HUES6 (cell line): ENCODE results near the gene FGF14.

ENCODE experiments used
- H3K27ac ChIP-seq: 2 replicates; pipeline ENCODE4 v1.7.0; 2013; ENCODE audit warnings: low read depth, mild to moderate bottlenecking, low read length, inconsistent platforms
- H3K27me3 ChIP-seq: 2 replicates; pipeline ENCODE4 v1.6.1; 2013; ENCODE audit warnings: low read length; ENCODE audit not compliant: control insufficient read depth, insufficient read depth
- H3K36me3 ChIP-seq: 2 replicates; pipeline ENCODE4 v1.6.1; 2013; ENCODE audit warnings: low read length; ENCODE audit not compliant: control insufficient read depth, insufficient read depth
- H3K4me1 ChIP-seq: 2 replicates; pipeline ENCODE4 v1.6.1; 2013; ENCODE audit warnings: low read length; ENCODE audit not compliant: control insufficient read depth, insufficient read depth
- H3K4me3 ChIP-seq: 2 replicates; pipeline ENCODE4 v1.5.1; 2013; ENCODE audit warnings: low read depth, low read length
- H3K9ac ChIP-seq: one replicate; pipeline ENCODE4 v1.6.1; 2013; ENCODE audit warnings: mild to moderate bottlenecking, low read length
- H3K9me3 ChIP-seq: 2 replicates; pipeline ENCODE4 v1.6.1; 2013; ENCODE audit warnings: low read depth, low read length; ENCODE audit not compliant: control insufficient read depth, insufficient read depth

Gene FGF14

GRCh38 chr13:101959016-101959415, 442.8 kb downstream of the FGF14 start:
- Histone ChIP-seq H3K27me3 (no peaks in the 10 kb centered on the region), H3K4me3 (no peak overlapping the region), H3K27ac (no peak overlapping the region), H3K4me1 (no peaks in the 10 kb centered on the region), H3K9ac (no peak overlapping the region), H3K36me3 (no peaks in the 10 kb centered on the region), H3K9me3 (no peaks in the 10 kb centered on the region)

GRCh38 chr13:101955764-101956163, 446.1 kb downstream of the FGF14 start:
- Histone ChIP-seq H3K9me3 (no peaks in the 10 kb centered on the region), H3K9ac (no peak overlapping the region), H3K27me3 (no peaks in the 10 kb centered on the region), H3K27ac (no peak overlapping the region), H3K36me3 (no peaks in the 10 kb centered on the region), H3K4me3 (no peak overlapping the region), H3K4me1 (no peaks in the 10 kb centered on the region)

- H3K4me1 ChIP-seq, result no peaks in the 10 kb centered on the region; the same call in 1 of the 2 replicates
- H3K27ac ChIP-seq, result no peak overlapping the region
Measured at GRCh38 chr13:101951114-101951513, 450.7 kb downstream of the FGF14 start.

GRCh38 chr13:101949681-101950080, 452.2 kb downstream of the FGF14 start:
- Histone ChIP-seq H3K27me3 (no peaks in the 10 kb centered on the region), H3K4me1 (no peaks in the 10 kb centered on the region; the same call in 1 of the 2 replicates), H3K4me3 (no peak overlapping the region), H3K9ac (no peak overlapping the region), H3K36me3 (no peaks in the 10 kb centered on the region), H3K27ac (no peak overlapping the region), H3K9me3 (no peaks in the 10 kb centered on the region)

More at GRCh38 chr13:101951114-101951513, 450.7 kb downstream of the FGF14 start:
- Histone ChIP-seq H3K9ac (no peak overlapping the region), H3K27me3 (no peaks in the 10 kb centered on the region), H3K4me3 (no peak overlapping the region), H3K9me3 (no peaks in the 10 kb centered on the region), H3K36me3 (no peaks in the 10 kb centered on the region)

- H3K27ac ChIP-seq, result no peak overlapping the region
- H3K4me3 ChIP-seq, result no peak overlapping the region
- no peaks in the 10 kb centered on the region for H3K9me3 ChIP-seq
- H3K4me1 ChIP-seq, result no peaks in the 10 kb centered on the region; the same call in 1 of the 2 replicates
- H3K36me3 ChIP-seq, result no peaks in the 10 kb centered on the region
- H3K9ac ChIP-seq, result no peak overlapping the region
- no peaks in the 10 kb centered on the region for H3K27me3 ChIP-seq
Measured at GRCh38 chr13:101946401-101946800, 455.4 kb downstream of the FGF14 start.

GRCh38 chr13:101945435-101945834, 456.4 kb downstream of the FGF14 start:
- H3K4me3 ChIP-seq, result no peak overlapping the region
- no peaks in the 10 kb centered on the region for H3K9me3 ChIP-seq
- no peaks in the 10 kb centered on the region for H3K27me3 ChIP-seq
- H3K36me3 ChIP-seq, result no peaks in the 10 kb centered on the region
- no peak overlapping the region for H3K9ac ChIP-seq
- H3K27ac ChIP-seq, result no peak overlapping the region
- H3K4me1 ChIP-seq, result no peaks in the 10 kb centered on the region; the same call in 1 of the 2 replicates

GRCh38 chr13:101944521-101944920, 457.3 kb downstream of the FGF14 start:
- Histone ChIP-seq H3K36me3 (no peaks in the 10 kb centered on the region), H3K9me3 (no peaks in the 10 kb centered on the region), H3K27ac (no peak overlapping the region), H3K9ac (no peak overlapping the region), H3K4me1 (no peaks in the 10 kb centered on the region), H3K27me3 (no peaks in the 10 kb centered on the region), H3K4me3 (no peak overlapping the region)

GRCh38 chr13:101942535-101943157, 459.2 kb downstream of the FGF14 start:
- H3K36me3 ChIP-seq, result no peaks in the 10 kb centered on the region
- H3K9ac ChIP-seq, result no peak overlapping the region
- no peaks in the 10 kb centered on the region for H3K9me3 ChIP-seq
- H3K4me3 ChIP-seq, result no peak overlapping the region
- H3K4me1 ChIP-seq, result no peaks in the 10 kb centered on the region
- H3K27me3 ChIP-seq, result no peaks in the 10 kb centered on the region
- no peak overlapping the region for H3K27ac ChIP-seq

- no peaks in the 10 kb centered on the region for H3K27me3 ChIP-seq
- no peaks in the 10 kb centered on the region for H3K9me3 ChIP-seq
- H3K4me3 ChIP-seq, result no peak overlapping the region
- no peak overlapping the region for H3K27ac ChIP-seq
- no peaks in the 10 kb centered on the region for H3K36me3 ChIP-seq
- no peaks in the 10 kb centered on the region for H3K4me1 ChIP-seq
- no peak overlapping the region for H3K9ac ChIP-seq
Measured at GRCh38 chr13:101942038-101942437, 459.8 kb downstream of the FGF14 start.

- Histone ChIP-seq H3K4me3 (no peak overlapping the region), H3K4me1 (no peaks in the 10 kb centered on the region), H3K27ac (no peak overlapping the region)
Measured at GRCh38 chr13:101941095-101941783, 460.6 kb downstream of the FGF14 start.

GRCh38 chr13:101939370-101939769, 462.5 kb downstream of the FGF14 start:
- H3K36me3 ChIP-seq, result no peaks in the 10 kb centered on the region
- no peak overlapping the region for H3K9ac ChIP-seq
- no peaks in the 10 kb centered on the region for H3K27me3 ChIP-seq
- H3K4me3 ChIP-seq, result no peak overlapping the region
- H3K9me3 ChIP-seq, result no peaks in the 10 kb centered on the region
- H3K4me1 ChIP-seq, result no peaks in the 10 kb centered on the region
- H3K27ac ChIP-seq, result no peak overlapping the region

More at GRCh38 chr13:101941095-101941783, 460.6 kb downstream of the FGF14 start:
- Histone ChIP-seq H3K27me3 (no peaks in the 10 kb centered on the region), H3K36me3 (no peaks in the 10 kb centered on the region), H3K9me3 (no peaks in the 10 kb centered on the region), H3K9ac (no peak overlapping the region)
